DMS153 treated with DMSO at 0.1 percent for 48 hours (cell line): ENCODE measurements around the gene NSD1.
A peak's percentile ranks its signal among the peaks of the same experiment; 100 is the strongest.

Experiments used
- DNase-seq: peaks from one replicate; lab custom pipeline; 2025; ENCODE audit not compliant: unreplicated experiment; lab: John Stamatoyannopoulos, UW

NSD1 gene

DNA sequence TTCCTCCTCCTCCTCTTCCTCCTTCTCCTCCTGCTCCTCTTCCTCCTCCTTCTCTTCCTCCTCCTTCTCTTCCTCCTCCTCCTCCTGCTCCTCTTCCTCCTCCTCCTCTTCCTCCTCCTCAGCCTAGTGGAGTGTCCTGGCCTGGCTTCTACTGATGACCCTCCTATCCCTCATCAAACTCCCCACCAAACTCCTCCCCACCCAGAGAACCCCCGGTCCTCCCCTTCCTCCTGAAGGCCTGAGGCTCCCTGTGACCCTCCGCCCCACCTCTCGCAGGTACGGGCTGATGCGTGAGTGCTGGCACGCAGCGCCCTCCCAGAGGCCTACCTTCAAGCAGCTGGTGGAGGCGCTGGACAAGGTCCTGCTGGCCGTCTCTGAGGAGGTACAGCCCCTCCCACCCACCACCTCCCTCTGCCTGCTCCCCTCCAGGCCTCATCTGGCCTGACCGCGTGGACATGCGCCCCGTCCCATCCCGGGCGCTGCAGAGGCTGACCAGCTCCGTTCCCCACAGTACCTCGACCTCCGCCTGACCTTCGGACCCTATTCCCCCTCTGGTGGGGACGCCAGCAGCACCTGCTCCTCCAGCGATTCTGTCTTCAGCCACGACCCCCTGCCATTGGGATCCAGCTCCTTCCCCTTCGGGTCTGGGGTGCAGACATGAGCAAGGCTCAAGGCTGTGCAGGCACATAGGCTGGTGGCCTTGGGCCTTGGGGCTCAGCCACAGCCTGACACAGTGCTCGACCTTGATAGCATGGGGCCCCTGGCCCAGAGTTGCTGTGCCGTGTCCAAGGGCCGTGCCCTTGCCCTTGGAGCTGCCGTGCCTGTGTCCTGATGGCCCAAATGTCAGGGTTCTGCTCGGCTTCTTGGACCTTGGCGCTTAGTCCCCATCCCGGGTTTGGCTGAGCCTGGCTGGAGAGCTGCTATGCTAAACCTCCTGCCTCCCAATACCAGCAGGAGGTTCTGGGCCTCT is 36.3 kb upstream of the NSD1 start:
- no peak for DNase-seq

DNA sequence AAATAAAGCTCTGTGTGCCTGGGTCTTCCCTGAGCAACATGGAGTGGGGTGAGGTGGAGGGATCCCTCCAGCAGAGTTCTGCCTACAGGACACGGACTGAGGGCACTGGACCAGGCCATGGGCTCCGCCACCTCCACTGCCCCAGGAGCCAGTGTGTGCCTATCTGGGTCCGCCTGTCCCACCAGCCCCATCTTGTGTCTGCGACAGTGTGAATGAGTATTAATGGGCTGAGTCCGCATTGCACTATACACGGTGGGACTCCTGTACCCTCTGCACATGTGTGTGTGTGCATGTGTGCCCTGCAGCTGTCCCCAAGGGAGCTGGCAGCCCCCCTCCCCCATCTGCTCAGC is 35.5 kb upstream of the NSD1 start:
- no peak for DNase-seq

DNA sequence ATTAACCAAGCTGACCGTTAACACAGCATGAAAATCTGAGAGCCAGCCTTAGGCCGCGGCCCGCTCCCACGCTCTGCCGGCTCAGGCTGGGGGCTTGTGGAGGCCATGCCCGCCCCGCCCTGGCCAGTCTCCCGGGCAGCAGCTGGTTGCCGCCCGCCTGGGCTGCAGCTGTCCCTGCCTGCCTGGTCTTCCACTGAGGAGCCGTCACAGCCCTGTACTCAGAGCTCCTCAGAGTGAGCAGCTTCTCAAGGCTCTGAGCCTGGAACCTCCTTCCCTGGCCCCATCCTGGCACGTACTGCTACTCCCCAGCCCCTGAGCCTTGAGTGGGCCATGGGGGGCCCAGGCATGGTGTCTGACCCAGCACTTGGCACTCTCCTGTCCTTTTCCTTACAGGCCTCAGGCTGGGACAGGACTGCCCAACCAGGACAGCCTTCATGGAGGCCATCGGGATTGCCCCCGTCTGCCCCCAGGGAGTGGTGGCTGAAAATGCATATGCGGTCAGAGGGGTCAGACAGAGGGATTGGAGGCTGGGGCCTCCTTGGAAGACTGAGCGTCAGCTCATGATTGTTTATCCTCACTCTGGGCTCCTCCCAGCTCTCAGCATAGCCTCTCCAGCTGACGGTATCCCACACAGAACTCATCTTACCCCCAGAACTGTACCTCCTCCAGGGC is 35.0 kb upstream of the NSD1 start:
- no peak for DNase-seq

DNA sequence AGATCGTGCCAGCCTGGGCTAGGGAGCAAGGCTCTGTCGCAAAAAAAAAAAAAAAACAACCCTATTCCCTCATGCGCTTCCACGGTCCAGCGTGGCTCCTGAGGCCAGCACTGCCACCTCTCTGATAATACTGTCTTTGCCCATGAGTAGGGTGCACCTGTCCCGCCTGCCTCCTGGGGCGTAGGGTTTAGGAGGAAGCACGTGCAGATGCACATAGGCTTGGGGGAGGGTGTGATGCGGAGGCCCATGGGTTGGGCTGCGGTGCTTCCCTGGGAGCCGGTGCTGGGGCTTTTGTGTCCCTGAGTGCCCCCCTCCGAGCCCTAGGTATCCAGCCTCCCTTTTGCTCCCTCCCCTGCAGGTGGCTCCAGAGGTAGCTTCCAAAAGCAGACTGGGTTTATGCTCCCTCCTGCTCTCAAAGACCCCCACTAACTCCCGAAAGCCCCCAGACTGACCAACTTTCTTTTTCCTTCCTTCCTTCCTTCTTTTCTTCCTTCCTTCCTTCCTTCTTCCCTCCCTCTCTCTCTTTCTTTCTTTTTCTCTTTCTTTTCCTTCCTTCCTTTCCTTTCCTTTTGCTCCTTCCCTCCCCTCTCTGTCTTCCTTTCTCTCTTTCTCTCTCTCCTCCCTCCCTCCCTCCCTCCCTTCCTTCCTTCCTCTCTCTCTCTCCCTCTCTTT is 34.0 kb upstream of the NSD1 start:
- no peak for DNase-seq

DNA sequence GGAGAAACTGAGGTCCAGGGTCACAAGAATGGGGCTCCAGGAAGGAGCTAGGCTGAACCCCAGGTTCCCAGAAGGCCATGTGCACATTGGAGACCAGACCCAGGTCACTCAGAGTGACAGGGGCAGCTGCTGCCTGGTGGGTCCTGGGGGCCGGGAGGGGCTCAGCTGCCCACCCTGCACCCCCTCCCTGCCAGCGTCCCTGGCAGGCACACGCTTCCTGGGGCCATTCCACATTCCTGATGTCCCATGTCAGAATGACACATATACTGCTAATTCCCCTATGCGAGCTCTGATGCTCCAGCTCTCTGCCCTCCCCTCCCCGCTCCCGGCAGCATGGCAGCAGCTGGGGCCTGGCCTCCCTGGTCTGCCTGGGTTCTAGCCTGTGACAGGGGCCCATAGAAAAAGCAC is 32.9 kb upstream of the NSD1 start:
- DNase-seq = no peak

DNA sequence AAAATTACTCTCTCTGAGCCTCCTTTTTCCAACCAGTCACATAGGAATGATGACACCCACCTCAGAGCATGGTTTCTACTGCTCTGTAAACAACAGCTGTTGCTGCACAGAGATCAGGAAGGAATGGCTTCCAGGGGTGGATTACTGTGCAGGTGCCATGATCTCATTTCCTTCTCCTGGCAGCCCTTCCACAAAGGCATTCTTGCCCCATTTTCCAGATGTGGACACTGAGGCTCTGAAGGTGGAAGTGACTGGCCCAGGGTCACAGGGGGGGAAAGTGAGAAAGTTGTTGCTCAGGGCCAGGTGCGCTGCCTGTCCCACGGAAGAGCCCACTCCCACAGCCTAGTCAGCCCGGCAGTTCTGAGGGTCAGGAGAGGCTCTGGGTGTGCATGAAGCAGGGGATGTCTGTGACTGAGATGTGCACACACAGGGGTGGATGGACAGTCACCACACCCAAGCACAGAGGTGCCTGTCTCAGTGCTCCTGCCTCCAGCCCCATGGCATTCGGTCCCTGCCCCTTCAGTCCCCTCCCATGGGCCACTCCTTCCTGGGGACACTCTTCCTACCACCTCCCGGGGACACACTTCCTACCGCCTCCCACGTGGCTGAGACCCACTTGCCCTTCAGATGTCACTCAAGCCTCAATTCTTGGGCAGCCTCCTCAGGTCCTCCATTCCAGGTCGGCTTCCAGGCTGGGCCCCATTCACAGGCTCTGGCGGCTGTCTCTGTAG is 29.9 kb upstream of the NSD1 start:
- no peak for DNase-seq

DNA sequence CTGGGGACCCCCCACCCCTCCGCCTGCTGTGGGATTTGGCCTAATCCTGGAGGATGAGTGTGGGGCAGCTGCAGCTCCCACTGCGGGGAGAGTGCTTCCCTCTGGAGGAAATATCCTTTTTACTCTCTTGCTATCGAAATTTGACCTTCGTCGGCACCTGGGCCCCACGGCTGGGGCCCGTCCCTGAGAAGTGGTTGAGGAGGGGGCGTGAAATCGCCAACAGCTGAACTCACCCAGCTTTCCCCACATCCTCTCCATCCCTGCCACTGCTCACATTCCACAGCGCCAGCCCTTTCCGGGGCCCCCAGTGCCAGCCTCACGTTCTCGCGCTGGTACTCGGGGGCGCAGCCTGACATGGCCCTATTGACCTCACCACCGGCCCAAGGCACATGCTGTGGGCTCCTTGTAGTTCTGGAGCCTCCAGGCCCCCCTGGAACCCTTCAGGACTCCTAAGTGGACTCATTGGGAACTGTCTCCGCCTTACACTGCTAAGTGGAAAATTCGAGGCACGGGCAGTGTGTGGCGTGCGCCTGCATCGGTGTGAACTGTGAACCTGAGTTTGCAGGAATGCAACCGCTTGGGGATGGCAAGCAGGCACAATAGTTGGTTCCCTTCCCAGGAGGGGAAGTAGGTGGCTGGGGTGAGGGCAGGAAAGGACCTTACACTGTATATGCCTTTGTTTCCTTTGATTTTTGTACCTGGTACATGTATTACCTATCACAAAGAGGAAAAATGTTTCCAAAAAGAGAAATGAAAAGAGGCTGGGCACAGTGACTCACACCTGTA is 27.7 kb upstream of the NSD1 start:
- DNase-seq = no peak

DNA sequence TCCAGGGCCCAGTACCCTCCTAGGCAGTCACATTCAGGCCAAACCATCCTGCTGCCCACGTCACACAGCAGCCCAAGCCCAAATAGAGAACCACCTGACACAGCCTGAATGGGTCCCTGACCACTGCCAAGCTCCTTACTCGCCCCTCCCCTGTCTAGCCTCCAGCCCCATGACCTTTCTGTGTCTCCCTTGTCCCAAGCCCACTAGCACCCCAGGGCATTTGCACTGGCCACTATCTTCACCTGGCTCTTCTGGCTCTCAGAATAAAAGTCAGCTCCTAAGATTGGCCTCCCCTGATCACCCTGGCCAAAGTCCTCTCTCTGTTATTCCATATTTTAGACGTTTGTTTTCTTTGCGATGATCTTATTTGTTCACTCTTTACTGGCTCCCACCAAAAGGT is 26.4 kb upstream of the NSD1 start:
- DNase-seq = no peak

DNA sequence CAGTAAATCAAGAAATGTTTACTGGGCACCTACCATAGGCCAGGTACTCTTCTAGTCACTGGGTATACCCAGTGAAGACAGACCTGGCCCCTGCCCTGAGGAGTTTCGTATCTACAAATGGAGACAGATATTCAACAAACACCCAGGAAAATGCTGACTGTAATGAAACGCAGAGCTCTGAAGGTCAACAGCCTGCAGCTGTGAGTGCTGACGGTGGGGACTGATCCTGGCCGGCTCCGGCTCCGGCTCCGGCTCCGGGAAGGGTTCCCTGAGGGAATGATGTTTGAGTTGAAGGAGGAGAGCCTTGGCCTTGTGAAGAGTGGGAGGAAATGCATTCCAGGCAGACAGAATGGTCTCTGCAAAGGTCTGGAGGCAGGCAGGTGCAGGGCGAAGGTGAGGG is 23.8 kb upstream of the NSD1 start:
- DNase-seq = no peak

DNA sequence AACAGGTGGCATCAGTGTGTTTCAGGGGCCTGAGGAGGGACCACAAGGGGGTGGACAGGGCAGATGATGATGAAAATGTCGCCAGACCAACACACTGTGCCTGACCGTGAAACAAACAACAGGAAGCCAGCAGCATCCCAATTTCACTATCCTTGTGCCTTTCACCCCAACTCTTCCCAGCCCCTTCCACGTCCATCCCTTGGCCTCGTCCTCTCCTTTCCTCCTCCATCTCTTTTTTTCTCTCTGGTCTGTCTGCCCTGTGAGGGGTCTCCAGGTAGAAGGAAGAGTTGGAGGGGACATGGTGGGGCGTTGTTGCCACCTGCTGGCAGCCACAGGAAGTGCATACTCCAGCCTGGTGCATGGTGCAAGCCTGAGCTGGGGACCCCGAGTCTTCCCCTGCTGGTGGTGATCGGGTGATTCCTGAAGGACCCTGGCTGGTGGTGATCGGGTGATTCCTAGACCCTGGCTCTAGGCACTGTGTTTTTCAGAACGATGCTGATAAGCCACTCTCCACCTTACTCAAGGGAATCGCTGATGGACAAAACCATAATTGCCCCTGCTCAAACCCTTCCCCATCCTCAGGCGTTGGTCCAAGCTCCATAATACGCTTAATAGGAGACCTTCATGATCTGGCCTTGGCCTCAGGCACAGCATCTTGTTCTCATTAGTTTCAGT is 21.7 kb upstream of the NSD1 start:
- DNase-seq = no peak

DNA sequence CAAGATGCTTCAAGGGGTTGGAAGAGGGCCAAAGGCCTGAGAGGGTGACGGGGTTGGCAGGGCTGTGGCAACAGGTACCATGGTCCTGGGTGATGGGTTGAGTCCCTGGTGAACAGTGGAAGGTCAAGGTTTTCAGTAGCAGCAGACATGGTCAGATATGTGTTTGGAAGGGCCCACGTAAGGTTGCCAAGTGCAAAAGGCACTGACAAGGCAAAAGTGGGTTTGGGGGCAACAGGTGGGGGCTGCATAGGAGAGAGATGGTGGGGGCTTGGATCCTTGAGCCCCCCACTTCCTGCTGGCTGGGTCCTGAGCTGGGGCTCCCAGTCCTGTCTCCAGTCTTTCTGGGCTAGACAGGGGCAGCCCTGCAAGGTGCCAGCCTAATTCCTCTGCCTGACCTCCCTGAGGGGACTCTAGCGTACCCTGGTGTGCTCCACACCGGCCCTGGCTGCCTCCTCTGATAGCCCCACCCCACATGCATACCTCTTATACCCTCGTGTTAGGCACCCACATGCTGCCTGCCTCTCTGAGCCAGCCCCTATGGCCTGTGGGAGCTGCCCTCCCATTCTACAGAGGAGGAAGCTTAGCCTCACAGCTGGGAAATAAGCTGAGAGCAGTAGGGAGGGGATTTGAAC is 20.9 kb upstream of the NSD1 start:
- no peak for DNase-seq

DNA sequence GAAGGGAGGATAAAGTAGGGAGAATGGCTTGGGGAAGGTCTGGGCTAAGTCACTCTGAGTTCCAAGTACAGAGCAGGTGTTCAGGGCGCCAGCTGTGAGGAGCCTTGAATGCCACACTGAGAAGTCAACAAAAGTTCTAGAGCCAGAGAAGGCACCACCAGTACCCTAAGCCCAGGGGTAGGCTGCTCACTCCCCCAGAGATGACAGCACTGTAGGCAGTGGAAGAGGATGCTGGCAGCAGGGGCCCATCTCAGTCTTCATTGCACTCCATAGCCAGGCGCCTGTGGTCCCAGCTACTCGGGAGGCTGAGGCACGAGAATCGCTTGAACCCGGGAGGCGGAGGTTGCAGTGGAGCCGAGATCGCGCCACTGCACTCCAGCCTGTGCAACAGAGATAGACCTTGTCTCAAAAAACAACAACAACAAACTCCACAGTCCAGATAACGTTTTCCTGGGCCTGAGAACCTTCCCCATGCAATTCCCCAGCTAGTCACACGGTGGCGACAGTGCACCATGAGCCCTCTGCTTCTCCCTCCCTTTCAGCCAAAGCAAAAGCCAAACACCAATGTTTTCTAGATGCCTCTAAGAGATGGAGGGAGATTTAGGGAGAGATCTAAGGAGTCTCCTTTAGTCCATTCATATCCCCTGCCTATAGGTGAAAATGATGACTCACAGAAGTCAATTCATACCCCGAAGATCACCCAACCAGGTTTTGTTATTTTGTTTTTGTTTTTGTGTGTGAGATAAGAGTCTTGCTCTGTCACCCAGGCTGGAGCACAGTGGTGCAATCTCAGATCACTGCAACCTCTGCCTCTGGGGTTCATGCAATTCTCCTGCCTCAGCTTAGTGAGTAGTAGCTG is 19.8 kb upstream of the NSD1 start:
- peak; percentile 40 for DNase-seq

DNA sequence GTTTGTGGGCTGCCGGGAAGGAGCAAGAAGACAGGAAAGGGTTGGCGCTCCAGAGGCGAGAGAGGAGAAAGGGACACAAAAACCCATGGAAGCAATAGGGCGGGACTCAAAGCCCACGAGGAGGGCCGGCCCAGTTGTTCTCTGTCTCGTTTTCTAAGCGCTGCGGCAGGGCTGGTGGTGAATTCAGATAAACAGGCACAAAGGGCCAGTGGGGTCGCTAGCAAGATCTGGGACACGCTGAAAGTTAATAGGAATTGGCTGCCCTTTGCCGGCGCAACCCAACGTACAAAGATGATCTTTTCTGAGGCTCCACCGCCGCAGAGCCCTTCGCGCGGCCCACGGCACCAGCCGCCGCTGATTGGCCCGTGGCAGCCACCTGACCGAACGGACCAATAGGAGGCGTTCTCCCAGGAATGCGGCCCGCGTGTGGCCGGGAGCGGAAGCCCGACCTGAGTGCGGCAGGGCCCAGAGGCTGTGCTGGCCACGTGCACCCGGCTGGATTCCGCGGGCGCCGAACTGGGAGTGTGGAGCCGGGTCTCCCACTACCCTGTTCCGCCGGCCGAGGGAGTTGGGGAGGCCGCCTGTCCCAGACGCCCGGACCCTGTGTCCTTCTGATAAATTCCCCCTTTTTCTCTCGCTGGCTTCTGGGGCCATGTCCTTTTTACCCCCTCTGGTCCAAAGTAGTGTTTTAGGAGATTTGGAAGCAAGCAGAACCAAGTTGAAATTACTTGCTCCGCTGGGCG is 16.8 kb upstream of the NSD1 start:
- DNase-seq = peak; percentile 24

DNA sequence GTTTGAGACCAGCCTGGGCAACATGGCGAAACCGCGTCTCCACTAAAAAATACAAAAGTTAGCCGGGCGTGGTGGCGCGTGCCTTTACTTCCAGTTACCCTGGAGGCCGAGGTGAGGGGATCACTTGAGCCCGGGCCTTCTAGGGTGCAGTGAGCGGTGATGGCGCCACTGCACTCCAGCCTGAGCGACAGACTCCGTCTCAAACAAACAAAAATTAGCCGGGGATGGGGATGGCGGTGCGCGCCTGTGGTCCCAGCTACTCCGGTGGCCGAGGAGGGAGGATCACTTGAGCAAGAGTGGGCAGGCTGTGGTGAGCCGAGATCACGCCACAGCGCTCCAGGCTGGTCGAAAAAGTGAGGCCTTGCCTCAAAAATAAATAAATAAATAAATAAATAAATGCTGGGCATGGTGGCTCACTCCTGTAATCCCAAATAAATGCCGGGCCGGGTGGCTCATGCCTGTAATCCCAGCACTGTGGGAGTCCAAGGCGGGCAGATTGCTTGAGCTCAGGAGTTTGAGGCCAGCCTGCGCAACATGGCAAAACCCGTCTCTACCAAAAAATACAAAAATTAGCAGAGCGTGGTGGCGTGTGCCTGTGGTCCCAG is 16.0 kb upstream of the NSD1 start:
- no peak for DNase-seq

DNA sequence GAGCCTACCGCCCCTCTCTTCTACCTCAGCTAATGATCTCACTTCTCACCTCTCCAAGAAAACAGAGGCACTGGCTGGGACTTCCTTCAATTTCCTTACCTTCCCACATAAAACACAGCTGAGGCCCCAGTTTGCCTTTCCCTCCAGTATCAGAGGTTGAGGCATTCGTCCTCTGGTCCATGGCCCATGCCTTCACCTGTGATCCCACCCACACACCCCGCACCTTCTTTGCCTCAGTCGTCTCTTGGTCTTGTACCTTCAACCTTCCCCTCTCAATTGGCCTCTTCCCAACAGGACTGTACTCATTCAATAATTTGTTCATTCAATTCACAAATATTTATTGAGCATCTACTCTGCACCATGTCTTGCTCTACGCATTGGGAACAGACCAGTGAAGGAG is 11.0 kb upstream of the NSD1 start:
- no peak for DNase-seq

DNA sequence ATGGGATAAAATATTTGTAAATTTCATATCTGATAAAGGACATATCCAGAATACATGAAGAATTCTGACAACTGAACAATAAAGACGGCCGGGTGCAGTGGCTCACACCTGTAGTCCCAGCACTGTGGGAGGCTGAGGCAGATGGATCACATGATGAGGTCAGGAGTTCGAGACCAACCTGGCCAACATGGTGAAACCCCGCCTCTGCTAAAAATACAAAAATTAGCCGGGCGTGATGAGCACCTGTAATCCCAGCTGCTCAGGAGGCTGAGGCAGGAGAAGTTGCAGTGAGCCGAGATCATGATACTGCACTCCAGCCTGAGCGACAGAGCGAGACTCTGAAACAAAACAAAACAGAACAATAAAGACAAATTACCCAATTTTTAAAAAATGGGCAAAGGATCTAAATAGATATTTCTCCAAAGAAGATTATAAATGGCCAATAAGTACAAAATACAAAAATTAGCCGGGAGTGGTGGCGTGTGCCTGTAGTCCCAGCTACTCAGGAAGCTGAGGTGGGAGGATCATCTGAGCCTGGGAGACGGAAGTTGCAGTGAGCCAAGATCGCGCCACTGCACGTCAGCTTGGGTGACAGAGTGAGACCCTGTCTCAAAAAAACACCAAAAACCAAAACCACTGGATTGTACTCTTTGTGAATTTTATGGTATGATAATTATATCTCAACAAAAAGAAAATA is 9.6 kb upstream of the NSD1 start:
- DNase-seq = no peak

DNA sequence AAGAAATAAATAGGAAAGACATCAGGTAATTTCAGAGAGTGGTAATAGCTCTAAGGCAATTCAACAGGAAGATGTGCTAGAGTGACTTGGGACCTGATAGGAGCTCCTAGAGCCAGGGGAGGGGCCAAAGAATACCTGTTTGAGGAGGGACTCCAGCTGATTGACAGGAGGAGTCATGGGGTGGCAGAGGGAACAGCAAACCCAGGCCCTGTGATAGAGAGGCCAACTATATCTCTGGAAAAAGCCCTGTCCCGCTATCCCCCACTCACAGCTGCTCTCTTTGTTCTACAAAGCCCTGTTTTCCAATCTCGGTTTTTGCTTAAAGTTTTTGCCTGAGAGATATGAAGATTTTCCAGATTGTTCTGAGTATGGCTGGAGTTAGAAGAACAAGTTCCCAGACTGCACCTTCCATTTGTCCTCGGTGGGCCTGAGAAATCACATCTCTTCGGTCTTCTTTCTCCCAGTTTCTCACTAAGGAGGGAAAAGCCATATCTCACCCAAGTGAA is 9.0 kb upstream of the NSD1 start:
- no peak for DNase-seq
